Trophoblast cell (in vitro differentiated cells and primary cell): Measurements from ENCODE around the gene AMBRA1.

Experiments
- DNase-seq, 2 donors: peaks; one replicate each; pipeline ENCODE4 v3.0.0-alpha.2; 2016
- H2AFZ ChIP-seq: 2 replicates; pipeline ENCODE4 v1.6.1; 2013; ENCODE audit warnings: low read length, moderate library complexity, mild to moderate bottlenecking; ENCODE audit not compliant: insufficient read depth, poor library complexity
- H2AK5ac ChIP-seq: 2 replicates; pipeline ENCODE4 v1.6.1; 2013; ENCODE audit warnings: mild to moderate bottlenecking, low read length
- H2BK120ac ChIP-seq: 2 replicates; pipeline ENCODE4 v1.6.1; 2013; ENCODE audit warnings: low read length, mild to moderate bottlenecking, moderate library complexity; ENCODE audit not compliant: insufficient read depth, poor library complexity
- H2BK12ac ChIP-seq: 2 replicates; pipeline ENCODE4 v1.6.1; 2013; ENCODE audit warnings: mild to moderate bottlenecking, low read length, moderate library complexity
- H2BK5ac ChIP-seq: 2 replicates; pipeline ENCODE4 v1.6.1; 2013; ENCODE audit warnings: low read length, low read depth, moderate library complexity, mild to moderate bottlenecking; ENCODE audit not compliant: poor library complexity
- H3K14ac ChIP-seq: 2 replicates; pipeline ENCODE4 v1.6.1; 2013; ENCODE audit warnings: mild to moderate bottlenecking, low read length
- H3K18ac ChIP-seq: 2 replicates; pipeline ENCODE4 v1.6.1; 2013; ENCODE audit warnings: mild to moderate bottlenecking, low read length
- H3K23ac ChIP-seq: 2 replicates; pipeline ENCODE4 v1.6.1; 2013; ENCODE audit warnings: low read length
- H3K27ac ChIP-seq: 2 replicates; pipeline ENCODE4 v1.5.1; 2013; ENCODE audit warnings: low read depth, mild to moderate bottlenecking, inconsistent platforms, low read length, moderate library complexity
- H3K27me3 ChIP-seq: 2 replicates; pipeline ENCODE4 v1.6.1; 2013; ENCODE audit warnings: inconsistent platforms, mild to moderate bottlenecking, low read length, moderate library complexity; ENCODE audit not compliant: insufficient read depth
- H3K36me3 ChIP-seq, 2 experiments: 1 replicate in 1 of 2; 2 replicates in 1 of 2; pipeline ENCODE4 v1.6.1; 2013; ENCODE audit warnings: low read length in 2 of 2, mild to moderate bottlenecking in 2 of 2, moderate library complexity in 1 of 2; ENCODE audit not compliant: insufficient read depth in 2 of 2, control insufficient read depth in 1 of 2
- H3K4ac ChIP-seq: 2 replicates; pipeline ENCODE4 v1.6.1; 2013; ENCODE audit warnings: low read depth, mild to moderate bottlenecking, low read length, moderate library complexity
- H3K4me1 ChIP-seq, 2 experiments: 1 replicate in 1 of 2; 2 replicates in 1 of 2; pipeline ENCODE4 v1.6.1; 2013; ENCODE audit warnings: low read length in 2 of 2, mild to moderate bottlenecking in 2 of 2, moderate library complexity in 1 of 2; ENCODE audit not compliant: insufficient read depth in 2 of 2, control insufficient read depth in 1 of 2
- H3K4me2 ChIP-seq: 2 replicates; pipeline ENCODE4 v1.6.1; 2013; ENCODE audit warnings: inconsistent platforms, mild to moderate bottlenecking, low read length, moderate library complexity
- H3K4me3 ChIP-seq: 2 replicates; pipeline ENCODE4 v1.5.1; 2013; ENCODE audit warnings: mild to moderate bottlenecking, low read depth, low read length, inconsistent platforms
- H3K79me1 ChIP-seq: one replicate; pipeline ENCODE4 v1.6.1; 2013; ENCODE audit warnings: low read length
- H3K79me2 ChIP-seq: 2 replicates; pipeline ENCODE4 v1.6.1; 2013; ENCODE audit warnings: low read length, mild to moderate bottlenecking; ENCODE audit not compliant: control insufficient read depth, insufficient read depth, poor library complexity
- H3K9ac ChIP-seq: 2 replicates; pipeline ENCODE4 v1.6.1; 2013; ENCODE audit warnings: mild to moderate bottlenecking, low read length
- H3K9me3 ChIP-seq: 2 replicates; pipeline ENCODE4 v1.6.1; 2013; ENCODE audit warnings: low read depth, mild to moderate bottlenecking, control low read depth, inconsistent platforms, low read length; ENCODE audit not compliant: insufficient read depth
- H4K12ac ChIP-seq: 2 replicates; pipeline ENCODE4 v1.6.1; 2013; ENCODE audit warnings: low read depth, mild to moderate bottlenecking, low read length, moderate library complexity
- H4K8ac ChIP-seq: 2 replicates; pipeline ENCODE4 v1.6.1; 2013; ENCODE audit warnings: low read depth, mild to moderate bottlenecking, low read length, moderate library complexity
- H4K91ac ChIP-seq: one replicate; pipeline ENCODE4 v1.6.1; 2013; ENCODE audit warnings: low read depth, mild to moderate bottlenecking, low read length, moderate library complexity
- WGBS: extraction: QIAGEN DNeasy Blood & Tissue Kit; methylation state at CpG from one replicate; pipeline ENCODE4 v1.1.7; 2013; ENCODE audit warnings: missing lambda C conversion rate; ENCODE audit not compliant: insufficient read length, insufficient coverage; ENCODE audit errors: extremely low coverage; 5-methylcytosine and 5-hydroxymethylcytosine counted together

AMBRA1 gene

DNA sequence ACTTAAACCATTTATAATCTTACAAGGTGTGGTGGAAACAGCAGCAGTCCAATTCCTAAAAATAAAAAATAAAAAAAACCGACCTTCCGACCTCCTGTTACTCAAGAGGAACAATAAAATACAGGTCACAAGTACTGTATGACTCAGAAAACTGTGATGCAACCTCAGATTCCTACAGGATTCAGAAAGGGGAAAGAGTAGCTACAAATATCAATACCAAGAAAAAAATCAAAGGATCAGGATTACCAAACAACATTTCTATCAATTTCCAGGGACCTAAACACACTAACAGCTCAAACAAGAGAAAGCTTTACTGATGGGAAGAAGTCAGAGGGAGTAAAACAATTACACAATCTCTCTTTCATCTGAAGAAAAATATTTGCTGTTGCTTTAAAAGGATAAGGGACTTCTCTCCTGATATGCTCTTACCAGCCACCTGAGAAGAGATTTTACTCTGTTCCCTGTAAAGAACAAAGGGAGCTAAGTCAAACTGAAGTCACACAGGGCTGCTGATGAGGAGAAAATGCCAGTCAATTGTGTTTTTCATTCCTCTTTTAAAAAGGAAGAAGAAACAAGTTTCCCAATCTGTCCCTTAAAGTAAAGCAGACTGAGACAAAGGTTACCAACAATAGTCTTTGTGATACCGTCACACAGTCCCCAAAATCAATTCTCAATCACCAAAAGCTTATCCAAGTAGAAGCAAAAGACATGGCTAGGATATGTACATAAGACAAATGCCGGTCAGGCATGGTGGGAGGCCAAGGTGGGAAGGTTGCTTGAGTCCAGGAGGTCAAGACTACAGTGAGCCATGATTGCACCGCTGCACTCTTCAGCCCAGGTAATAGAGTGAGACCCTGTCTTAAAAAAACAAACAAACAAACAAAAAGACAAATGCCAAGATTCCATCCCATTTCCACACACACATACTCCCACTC, 39.3 kb downstream of the AMBRA1 start:
- no peak overlapping the region for H4K12ac ChIP-seq
- peak overlapping the region; percentile 67 for H3K4ac ChIP-seq
- no peak overlapping the region for H3K9ac ChIP-seq
- H3K36me3 ChIP-seq, result no peaks in the 10 kb centered on the region
- no peak overlapping the region for H3K4me2 ChIP-seq
- no peak overlapping the region for H4K8ac ChIP-seq
- H2BK12ac ChIP-seq, result no peak overlapping the region
- H2AK5ac ChIP-seq, result peak overlapping the region; percentile 87
- H2BK5ac ChIP-seq, result peak overlapping the region; percentile 46
- H3K79me1 ChIP-seq, result peaks cover 3% of the 10 kb centered on the region
- H3K79me2 ChIP-seq, result peaks cover 4% of the 10 kb centered on the region
- peaks cover 3% of the 10 kb centered on the region in 2 experiments for H3K4me1 ChIP-seq
- peak overlapping the region; percentile 17 for H2BK120ac ChIP-seq
- H3K14ac ChIP-seq, result peak overlapping the region; percentile 70
- peak overlapping the region; percentile 72 for H3K18ac ChIP-seq
- H4K91ac ChIP-seq, result peak overlapping the region; percentile 18
- peak in 1 of 2 donors; percentile 80 for DNase-seq
- H3K9me3 ChIP-seq, result no peaks in the 10 kb centered on the region
- no peak overlapping the region for H3K23ac ChIP-seq
- H3K27me3 ChIP-seq, result no peaks in the 10 kb centered on the region
- H3K4me3 ChIP-seq, result no peak overlapping the region
- no peak overlapping the region for H2AFZ ChIP-seq
- peak overlapping the region; percentile 35 for H3K27ac ChIP-seq
- no CpG with 5 or more reads among the region's 5 CpGs for WGBS

DNA sequence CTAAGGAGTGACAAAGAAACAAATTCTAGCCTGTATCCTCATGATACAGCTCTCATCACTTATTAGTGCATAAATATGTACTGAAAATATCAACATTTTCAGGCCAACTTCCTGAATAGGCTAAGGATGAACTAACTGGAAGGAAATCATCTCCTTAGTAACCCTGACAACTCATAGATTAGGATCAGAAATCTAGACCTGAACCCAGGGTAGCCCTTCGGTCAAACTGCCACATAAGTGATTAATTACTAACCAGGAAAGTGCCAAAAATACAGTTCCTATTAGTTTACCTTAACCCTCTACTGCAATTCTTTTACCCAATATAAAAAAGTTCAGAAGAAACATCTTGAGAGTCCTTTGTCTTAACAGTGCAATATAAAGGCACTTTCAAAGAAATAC, 40.0 kb downstream of the AMBRA1 start:
- Histone ChIP-seq H3K27ac (peak overlapping the region; percentile 35), H3K18ac (no peak overlapping the region), H3K4ac (no peak overlapping the region), H4K12ac (no peak overlapping the region), H2BK5ac (no peak overlapping the region), H3K9me3 (no peaks in the 10 kb centered on the region), H3K27me3 (no peaks in the 10 kb centered on the region), H4K8ac (no peak overlapping the region), H3K9ac (no peak overlapping the region), H3K36me3 (no peaks in the 10 kb centered on the region), H2BK120ac (no peak overlapping the region), H3K14ac (no peak overlapping the region), H2AFZ (no peak overlapping the region), H3K23ac (no peak overlapping the region), H4K91ac (no peak overlapping the region), H3K4me3 (no peak overlapping the region), H3K79me2 (peaks cover 4% of the 10 kb centered on the region), H3K4me1 (peaks cover 3% of the 10 kb centered on the region in 2 experiments), H3K79me1 (peaks cover 3% of the 10 kb centered on the region), H2AK5ac (no peak overlapping the region), H2BK12ac (no peak overlapping the region), H3K4me2 (no peak overlapping the region)
- no CpG with 5 or more reads among the region's 1 CpG for WGBS
- peak in 1 of 2 donors; percentile 8 for DNase-seq

DNA sequence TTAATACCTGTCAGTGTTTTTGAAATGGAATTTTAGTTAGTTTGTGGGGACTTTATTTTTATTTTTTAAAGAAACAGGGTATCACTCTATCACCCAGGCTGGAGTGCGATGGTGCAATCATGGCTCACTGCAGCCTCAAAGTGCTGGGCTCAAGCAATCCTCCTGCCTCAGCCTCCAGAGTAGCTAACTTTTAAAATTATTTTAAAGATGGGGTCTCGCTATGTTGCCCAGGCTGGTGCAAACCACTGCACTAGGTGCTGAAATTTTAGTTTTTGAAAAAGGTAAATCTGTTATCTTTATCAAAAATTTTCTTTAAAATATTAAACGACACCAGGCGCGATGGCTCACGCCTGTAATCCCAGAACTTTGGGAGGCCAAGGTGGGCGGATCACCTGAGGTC, 42.6 kb downstream of the AMBRA1 start:
- no peak overlapping the region for H3K4me3 ChIP-seq
- H2BK120ac ChIP-seq, result no peak overlapping the region
- no peak overlapping the region for H4K12ac ChIP-seq
- H3K4ac ChIP-seq, result no peak overlapping the region
- H3K79me1 ChIP-seq, result peaks cover 3% of the 10 kb centered on the region
- H2AK5ac ChIP-seq, result no peak overlapping the region
- peaks cover 2% of the 10 kb centered on the region for H3K79me2 ChIP-seq
- H4K8ac ChIP-seq, result no peak overlapping the region
- H3K9me3 ChIP-seq, result no peaks in the 10 kb centered on the region
- no peak overlapping the region for H3K9ac ChIP-seq
- H3K4me2 ChIP-seq, result no peak overlapping the region
- peaks cover 3% of the 10 kb centered on the region in 2 experiments for H3K4me1 ChIP-seq
- no CpG with 5 or more reads among the region's 7 CpGs for WGBS
- H3K27me3 ChIP-seq, result no peaks in the 10 kb centered on the region
- no peak overlapping the region for H4K91ac ChIP-seq
- H3K36me3 ChIP-seq, result peaks cover 4 to 6% of the 10 kb centered on the region in 2 experiments
- no peak overlapping the region for H2BK5ac ChIP-seq
- H3K14ac ChIP-seq, result no peak overlapping the region
- no peak overlapping the region for H3K18ac ChIP-seq
- no peak overlapping the region for H3K23ac ChIP-seq
- H3K27ac ChIP-seq, result no peak overlapping the region
- no peak overlapping the region for H2AFZ ChIP-seq
- DNase-seq, result no peak
- no peak overlapping the region for H2BK12ac ChIP-seq

- no peak overlapping the region for H3K4ac ChIP-seq
- H3K14ac ChIP-seq, result no peak overlapping the region
- no peak overlapping the region for H2AK5ac ChIP-seq
- DNase-seq, result no peak
- no peak overlapping the region for H4K91ac ChIP-seq
- H2BK120ac ChIP-seq, result no peak overlapping the region
- H3K79me1 ChIP-seq, result no peaks in the 10 kb centered on the region
- H3K9me3 ChIP-seq, result no peaks in the 10 kb centered on the region
- H4K8ac ChIP-seq, result no peak overlapping the region
- no peak overlapping the region for H3K4me2 ChIP-seq
- H3K4me1 ChIP-seq, result no peaks in the 10 kb centered on the region
- H2AFZ ChIP-seq, result no peak overlapping the region
- peaks cover 16 to 29% of the 10 kb centered on the region in 2 experiments for H3K36me3 ChIP-seq
- H3K4me3 ChIP-seq, result no peak overlapping the region
- WGBS, result no CpG with 5 or more reads among the region's 5 CpGs
- no peaks in the 10 kb centered on the region for H3K79me2 ChIP-seq
- H3K23ac ChIP-seq, result no peak overlapping the region
- no peaks in the 10 kb centered on the region for H3K27me3 ChIP-seq
- H2BK12ac ChIP-seq, result no peak overlapping the region
- H3K27ac ChIP-seq, result no peak overlapping the region
- no peak overlapping the region for H3K18ac ChIP-seq
- no peak overlapping the region for H2BK5ac ChIP-seq
- no peak overlapping the region for H3K9ac ChIP-seq
- no peak overlapping the region for H4K12ac ChIP-seq
Measured at GRCh38 chr11:46547579-46547978, 46.2 kb downstream of the AMBRA1 start.
